Spleen (tissue), 11 donors: ENCODE results near the gene ATG10. TPM values are rescaled to one million over a fixed set of nuclear protein-coding genes. Genes with fewer than 3 reads are reported as not detected.
"Not testable (repeated sequence)": the region's sequence is repeated elsewhere in the genome, so short reads cannot be mapped to it uniquely, and the experiment has no call there.

Source experiments
- DNase-seq: peaks from one replicate; pipeline ENCODE4 v3.0.0-alpha.2; 2020
- H3K27ac ChIP-seq, 8 donors: fragments of 200-600 bp; sonication (generic) in 7 of 8; 1 replicate in 4 of 8; 2 replicates in 4 of 8; pipeline versions ENCODE4 v1.5.0 to v1.8.0; 2016 to 2021; ENCODE audit warnings: inconsistent platforms in 4 of 8, mild to moderate bottlenecking in 4 of 8, moderate library complexity in 1 of 8
- H3K27me3 ChIP-seq, 7 donors: fragments of 200-600 bp; sonication (generic) in 6 of 7; replicated peaks in 1 of 7; 1 replicate in 4 of 7; 2 replicates in 3 of 7; pipeline versions ENCODE4 v1.5.0 to v1.8.0; 2016 to 2021; ENCODE audit warnings: inconsistent platforms in 3 of 7, mild to moderate bottlenecking in 1 of 7
- H3K36me3 ChIP-seq, 6 donors: fragments of 200-600 bp; sonication (generic) in 5 of 6; 1 replicate in 4 of 6; 2 replicates in 2 of 6; pipeline versions ENCODE4 v1.5.0 to v1.8.0; 2016 to 2021; ENCODE audit warnings: inconsistent platforms in 2 of 6
- H3K4me1 ChIP-seq, 6 donors: fragments of 200-600 bp; sonication (generic) in 5 of 6; 1 replicate in 3 of 6; 2 replicates in 3 of 6; pipeline versions ENCODE4 v1.5.0 to v1.8.0; 2016 to 2021; ENCODE audit warnings: inconsistent platforms in 3 of 6
- H3K4me3 ChIP-seq, 8 donors: fragments of 200-600 bp; sonication (generic) in 7 of 8; 1 replicate in 4 of 8; 2 replicates in 4 of 8; pipeline versions ENCODE4 v1.5.0 to v1.8.0; 2016 to 2021; ENCODE audit warnings: inconsistent platforms in 4 of 8, mild to moderate bottlenecking in 4 of 8, moderate library complexity in 2 of 8
- H3K9me3 ChIP-seq, 8 donors: fragments of 200-600 bp; sonication (generic) in 7 of 8; 1 replicate in 4 of 8; 2 replicates in 4 of 8; pipeline versions ENCODE4 v1.5.0 to v1.8.0; 2016 to 2021; ENCODE audit warnings: inconsistent platforms in 4 of 8
- POLR2A ChIP-seq, 3 donors: fragments of 450-650 bp; IDR thresholded peaks; one replicate each; pipeline ENCODE4 v1.5.1; 2017; ENCODE audit warnings: antibody characterized with exemption in 3 of 3, mild to moderate bottlenecking in 1 of 3
- POLR2AphosphoS5 ChIP-seq, 3 donors: sonication (generic); formaldehyde crosslinking; IDR thresholded peaks; one replicate each; pipeline ENCODE4 v1.5.1; 2017; ENCODE audit warnings: antibody characterized with exemption in 3 of 3
- WGBS, 5 donors: extraction: QIAGEN DNeasy Blood & Tissue Kit in 3 of 5; methylation state at CpG; one replicate each; pipeline versions ENCODE4 v1.1.5 to v1.1.7; 2013 to 2018; 5-methylcytosine and 5-hydroxymethylcytosine counted together
- intact Hi-C: fragments of 100-400 bp; cut with DNase I; formaldehyde crosslinking; loops from one replicate; pipeline ENCODE4 v1.15.0; 2023; ENCODE audit warnings: low total_unique reads
- polyA plus RNA-seq, 3 donors: library from polyadenylated mRNA; stranded (reverse); fragments of 200-250 nt; gene quantifications; one replicate each; pipeline ENCODE4 v1.2.1, GENCODE V29; 2013
- total RNA-seq, 7 donors: library from RNA; depleted of rRNA in 3 of 7; stranded (reverse); fragments of >200 nt in 3 of 7; fragmentation: NEBNext Ultra II Directional in 4 of 7; extraction: Animal tissue kit (Norgen Biotek cat#: 25700) in 4 of 7; gene quantifications; one replicate each; pipeline versions ENCODE4 v1.1.0 to v1.2.1, GENCODE V29; 2016 to 2021
- TF ChIP-seq, protein P1 (sequence below), 11 experiments: fragments of 200-600 bp in 7 of 11; fragments of 450-650 bp in 4 of 11; sonication (generic) in 4 of 11; IDR thresholded peaks in 8 of 11; conservative IDR thresholded peaks in 3 of 11; 1 replicate in 7 of 11; 2 replicates in 4 of 11; pipeline versions ENCODE4 v1.4.0 to v1.8.0; 2016 to 2021; ENCODE audit warnings: antibody characterized with exemption in 11 of 11, inconsistent platforms in 4 of 11, mild to moderate bottlenecking in 1 of 11
- donor health status: healthy with polysubstance abuse.
- donor health status: DM: no; HTN: no; CAD: no; lungs with moderate emphysema.
- donor health status: DM: no; HTN: no; CAD: no.
- donor health status: Bipolar disorder and iron deficiency.
- donor health status: healthy.
- donor health status: DM: no; HTN: no; CAD: no.
- donor health status: DM: yes; HTN: yes; CAD: no.

Gene ATG10
- total and polyA plus RNA-seq, 10 donors = 1.7 to 9.1 (median 5.0) TPM

DNA sequence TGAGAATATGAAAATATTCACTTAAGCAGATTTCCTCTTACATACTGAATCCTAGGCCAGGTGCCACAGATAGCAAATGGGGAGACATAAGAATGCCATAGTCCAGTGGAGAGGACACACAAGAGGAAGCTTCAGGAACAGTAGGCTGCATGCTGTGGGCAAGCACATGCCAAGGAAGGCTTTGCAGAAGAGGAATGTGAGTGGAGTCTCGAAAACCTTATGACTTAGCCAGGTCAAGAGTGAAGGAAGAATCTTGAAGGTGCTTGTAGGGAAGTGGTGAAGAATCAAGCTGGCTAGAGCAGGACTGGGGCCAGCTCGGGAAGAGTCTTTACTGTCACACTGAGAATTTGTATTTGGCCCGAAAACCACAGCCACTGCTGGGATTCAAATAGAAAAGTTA lies 285.9 kb downstream of the ATG10 start:
- 74 to 94% (median 81%) methylated on average over 3 of the region's 3 CpGs for WGBS, 5 donors
- intact Hi-C loops = no loop called here
- H3K4me1 ChIP-seq = peaks cover 0 to 6% (median 0%) of the 10 kb centered on the region in 6 donors
- TF ChIP-seq, protein P1, sequence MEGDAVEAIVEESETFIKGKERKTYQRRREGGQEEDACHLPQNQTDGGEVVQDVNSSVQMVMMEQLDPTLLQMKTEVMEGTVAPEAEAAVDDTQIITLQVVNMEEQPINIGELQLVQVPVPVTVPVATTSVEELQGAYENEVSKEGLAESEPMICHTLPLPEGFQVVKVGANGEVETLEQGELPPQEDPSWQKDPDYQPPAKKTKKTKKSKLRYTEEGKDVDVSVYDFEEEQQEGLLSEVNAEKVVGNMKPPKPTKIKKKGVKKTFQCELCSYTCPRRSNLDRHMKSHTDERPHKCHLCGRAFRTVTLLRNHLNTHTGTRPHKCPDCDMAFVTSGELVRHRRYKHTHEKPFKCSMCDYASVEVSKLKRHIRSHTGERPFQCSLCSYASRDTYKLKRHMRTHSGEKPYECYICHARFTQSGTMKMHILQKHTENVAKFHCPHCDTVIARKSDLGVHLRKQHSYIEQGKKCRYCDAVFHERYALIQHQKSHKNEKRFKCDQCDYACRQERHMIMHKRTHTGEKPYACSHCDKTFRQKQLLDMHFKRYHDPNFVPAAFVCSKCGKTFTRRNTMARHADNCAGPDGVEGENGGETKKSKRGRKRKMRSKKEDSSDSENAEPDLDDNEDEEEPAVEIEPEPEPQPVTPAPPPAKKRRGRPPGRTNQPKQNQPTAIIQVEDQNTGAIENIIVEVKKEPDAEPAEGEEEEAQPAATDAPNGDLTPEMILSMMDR (IDR thresholded peaks at IDR 0.05 in 8 of 11, conservative IDR thresholded peaks at IDR 0.05 in 3 of 11) = no peak
- peaks cover 0 to 13% (median 0%) of the 10 kb centered on the region in 6 donors for H3K36me3 ChIP-seq
- H3K27ac ChIP-seq = no peak overlapping the region
- H3K27me3 ChIP-seq = no peaks in the 10 kb centered on the region
- no peak for DNase-seq
- H3K9me3 ChIP-seq = no peaks in the 10 kb centered on the region
- H3K4me3 ChIP-seq = no peak overlapping the region

DNA sequence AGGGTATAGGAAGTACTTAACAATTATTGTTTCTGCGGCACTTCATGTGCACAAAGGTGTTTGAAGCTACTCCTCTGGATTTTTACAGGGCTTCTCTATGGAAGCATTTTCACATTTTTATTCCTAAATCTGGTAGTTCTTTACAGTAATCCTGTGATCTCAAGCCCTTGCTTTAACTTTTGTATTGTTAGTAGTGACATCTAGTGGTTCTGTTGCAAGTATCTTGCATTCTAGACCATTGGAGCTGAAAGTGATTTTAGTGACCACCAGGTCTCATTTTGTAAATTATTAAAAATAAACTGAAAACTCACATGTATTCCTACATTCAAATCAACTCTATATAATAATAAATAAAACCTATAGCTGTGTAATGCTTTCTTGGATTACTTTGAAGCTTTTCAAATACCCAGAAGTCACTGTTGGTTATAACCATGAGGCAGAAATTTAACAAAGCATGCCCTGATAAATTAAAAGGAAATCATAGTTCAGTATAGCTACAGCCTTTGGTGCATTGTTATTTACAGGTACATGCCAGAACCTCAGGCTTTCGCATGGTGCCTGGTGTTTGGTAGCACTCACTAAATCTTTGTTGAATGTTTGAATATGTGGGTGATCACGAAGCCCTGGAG lies 287.5 kb downstream of the ATG10 start:
- no peaks in the 10 kb centered on the region for H3K27me3 ChIP-seq
- H3K36me3 ChIP-seq = peaks cover 0 to under 1% (median 0%) of the 10 kb centered on the region in 6 donors
- peaks cover 0 to 6% (median 0%) of the 10 kb centered on the region in 6 donors for H3K4me1 ChIP-seq
- TF ChIP-seq POLR2A (IDR thresholded peaks at IDR 0.05) = no peak
- TF ChIP-seq, protein P1 (IDR thresholded peaks at IDR 0.05 in 8 of 11, conservative IDR thresholded peaks at IDR 0.05 in 3 of 11) = peak in 2 of 11 experiments; percentile 38
- DNase-seq = no peak
- H3K4me3 ChIP-seq = no peak overlapping the region
- no peaks in the 10 kb centered on the region for H3K9me3 ChIP-seq
- intact Hi-C loops = no loop called here
- WGBS, 5 donors = 79 to 90% (median 87%) methylated on average over 3 of the region's 3 CpGs
- no peak overlapping the region for H3K27ac ChIP-seq

DNA sequence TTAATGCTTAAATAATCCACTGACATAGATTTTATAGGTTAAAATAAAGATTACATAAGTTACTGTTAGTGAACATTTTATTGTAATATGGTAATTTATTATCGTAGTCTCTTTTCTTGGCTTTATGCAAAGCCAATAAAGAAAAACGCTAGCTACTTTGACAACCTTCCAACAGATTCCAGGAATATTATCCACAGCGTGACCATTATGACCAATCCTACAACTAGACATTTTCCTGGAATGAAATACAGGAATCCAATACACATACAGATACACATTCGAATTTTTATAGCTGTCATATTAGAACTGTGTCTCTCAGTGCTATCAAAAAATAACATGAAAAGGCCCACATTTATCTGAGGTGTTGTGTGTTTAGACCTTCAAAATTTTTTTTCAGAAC lies 293.2 kb downstream of the ATG10 start:
- no peak overlapping the region for H3K27ac ChIP-seq

DNA sequence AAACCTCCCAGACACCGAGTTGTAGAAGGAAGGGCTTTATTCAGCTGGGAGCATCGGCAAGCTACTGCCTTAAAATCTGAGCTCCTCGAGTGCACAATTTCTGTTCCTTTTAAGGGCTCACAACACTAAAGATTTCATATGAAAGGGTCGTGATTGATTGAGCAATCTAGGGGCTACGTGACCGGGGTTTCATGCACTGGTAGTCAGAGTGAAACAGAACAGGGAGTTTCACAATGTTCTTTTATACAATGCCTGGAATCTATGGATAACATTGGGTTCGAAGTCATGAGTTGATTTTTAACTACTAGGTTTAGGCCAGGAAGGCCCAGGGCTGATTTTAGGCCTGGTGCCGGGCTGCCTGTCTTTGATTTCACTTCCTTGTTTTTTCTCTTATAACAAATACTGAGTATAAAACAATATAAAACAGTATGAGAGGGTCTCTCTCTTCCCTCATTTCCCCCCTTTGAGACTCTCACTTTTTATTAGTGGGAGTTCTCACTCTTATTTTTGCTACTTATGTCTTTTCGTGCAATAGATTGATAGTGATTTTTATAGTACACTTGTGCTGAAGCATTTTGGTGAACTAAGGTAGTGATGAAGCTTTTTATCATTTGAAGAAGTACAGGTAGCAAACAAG lies 295.6 kb downstream of the ATG10 start:
- H3K9me3 ChIP-seq = peaks cover 0 to 26% (median 21%) of the 10 kb centered on the region in 8 donors
- H3K27me3 ChIP-seq, H3K4me3 ChIP-seq, H3K4me1 ChIP-seq, intact Hi-C loops, H3K27ac ChIP-seq, DNase-seq: not testable (repeated sequence)
- WGBS, 5 donors = 84 to 91% (median 85%) methylated on average over 9 of the region's 9 CpGs
- H3K36me3 ChIP-seq = peaks cover 0 to 11% (median 0%) of the 10 kb centered on the region in 6 donors

More for the DNA sequence above, 293.2 kb downstream of the ATG10 start:
- 80 to 89% (median 85%) methylated on average over 4 of the region's 4 CpGs for WGBS, 5 donors
- TF ChIP-seq POLR2A (IDR thresholded peaks at IDR 0.05) (no peak), POLR2AphosphoS5 (IDR thresholded peaks at IDR 0.05) (no peak)
- TF ChIP-seq, protein P1 (IDR thresholded peaks at IDR 0.05 in 8 of 11, conservative IDR thresholded peaks at IDR 0.05 in 3 of 11) = no peak
- H3K4me1 ChIP-seq = no peaks in the 10 kb centered on the region
- intact Hi-C loops = no loop called here
- DNase-seq = no peak
- H3K9me3 ChIP-seq = peaks cover 0 to 26% (median 21%) of the 10 kb centered on the region in 8 donors
- peaks cover 0 to 11% (median 0%) of the 10 kb centered on the region in 6 donors for H3K36me3 ChIP-seq
- H3K4me3 ChIP-seq = no peak overlapping the region
- no peaks in the 10 kb centered on the region for H3K27me3 ChIP-seq

DNA sequence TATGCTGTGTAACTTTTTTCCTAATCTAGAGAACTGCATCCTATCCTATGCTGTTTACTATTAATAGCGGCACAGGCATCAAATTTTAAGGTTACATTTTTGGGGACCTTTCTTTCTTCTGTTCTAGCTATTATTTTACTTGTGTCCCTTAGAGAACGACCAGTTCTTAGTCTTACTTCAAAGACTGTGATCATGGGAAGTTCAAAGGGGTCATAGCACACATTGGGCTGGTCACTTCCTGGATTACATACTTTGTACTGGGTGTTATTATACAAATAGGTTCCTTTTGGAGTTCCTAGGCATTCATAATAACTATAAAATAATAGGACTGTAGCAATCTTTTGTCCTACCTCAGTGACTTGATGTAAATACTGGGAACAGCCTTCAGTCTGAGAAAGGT lies 297.5 kb downstream of the ATG10 start:
- Histone ChIP-seq H3K9me3 (peaks cover 0 to 26% (median 21%) of the 10 kb centered on the region in 8 donors), H3K36me3 (peaks cover 0 to 31% (median 4%) of the 10 kb centered on the region in 6 donors), H3K27ac (peak overlapping the region in 1 of 8 donors; percentile 26), H3K4me1 (peaks cover 0 to 14% (median 7%) of the 10 kb centered on the region in 6 donors)
- H3K4me3 ChIP-seq, H3K27me3 ChIP-seq, intact Hi-C loops, DNase-seq: not testable (repeated sequence)
- 79 to 83% (median 82%) methylated on average over 2 of the region's 2 CpGs for WGBS, 5 donors
